Suppressor macrophage treated with lipopolysaccharide for 4 hours (primary cell): ENCODE measurements around the gene CXADR.
"Not testable (repeated sequence)": the region's sequence is repeated elsewhere in the genome, so short reads cannot be mapped to it uniquely, and the experiment has no call there.

ENCODE experiments used
- DNase-seq: peaks from one replicate; pipeline ENCODE4 v3.0.0-alpha.2; 2020

CXADR gene

GRCh38 chr21:17502985-17503384 lies 9.9 kb upstream of the CXADR start:
- not testable (repeated sequence) for DNase-seq

GRCh38 chr21:17506951-17507350 lies 5.9 kb upstream of the CXADR start:
- DNase-seq, result no peak

GRCh38 chr21:17507591-17507990 lies 5.3 kb upstream of the CXADR start:
- no peak for DNase-seq

GRCh38 chr21:17513214-17514123 lies 626 bp downstream of the CXADR start:
- DNase-seq, result no peak

- no peak for DNase-seq
Measured at GRCh38 chr21:17514124-17514845, 1.4 kb downstream of the CXADR start.

- DNase-seq, result not testable (repeated sequence)
Measured at GRCh38 chr21:17517008-17517407, 4.2 kb downstream of the CXADR start.

GRCh38 chr21:17519208-17519738 lies 6.4 kb downstream of the CXADR start:
- no peak for DNase-seq

- no peak for DNase-seq
Measured at GRCh38 chr21:17519965-17520609, 7.2 kb downstream of the CXADR start.

GRCh38 chr21:17523007-17523451 lies 10.2 kb downstream of the CXADR start:
- DNase-seq, result no peak

GRCh38 chr21:17523979-17524494 lies 11.2 kb downstream of the CXADR start:
- DNase-seq, result not testable (repeated sequence)

GRCh38 chr21:17524635-17525034 lies 11.8 kb downstream of the CXADR start:
- no peak for DNase-seq

GRCh38 chr21:17526776-17527175 lies 13.9 kb downstream of the CXADR start:
- DNase-seq, result no peak

- no peak for DNase-seq
Measured at GRCh38 chr21:17527240-17527639, 14.4 kb downstream of the CXADR start.

GRCh38 chr21:17527711-17528110 lies 14.9 kb downstream of the CXADR start:
- no peak for DNase-seq

- DNase-seq, result no peak
Measured at GRCh38 chr21:17529648-17530047, 16.8 kb downstream of the CXADR start.

GRCh38 chr21:17532292-17532691 lies 19.4 kb downstream of the CXADR start:
- DNase-seq, result no peak

- DNase-seq, result peak; percentile 44
Measured at GRCh38 chr21:17536381-17536780, 23.5 kb downstream of the CXADR start.

- peak; percentile 31 for DNase-seq
Measured at GRCh38 chr21:17537299-17537698, 24.5 kb downstream of the CXADR start.

GRCh38 chr21:17538576-17538975 lies 25.7 kb downstream of the CXADR start:
- DNase-seq, result no peak

GRCh38 chr21:17539323-17539722 lies 26.5 kb downstream of the CXADR start:
- peak; percentile 86 for DNase-seq

- DNase-seq, result peak; percentile 25
Measured at GRCh38 chr21:17539743-17540341, 27.0 kb downstream of the CXADR start.

GRCh38 chr21:17540530-17540929 lies 27.7 kb downstream of the CXADR start:
- DNase-seq, result peak; percentile 58
